Placental epithelial cell (primary cell): ENCODE data around the gene MUC5B. TPM values are rescaled to one million over a fixed set of nuclear protein-coding genes. Genes with fewer than 3 reads are reported as not detected.

ENCODE experiments used
- small RNA-seq: library from RNA; depleted of rRNA; stranded (forward); fragments of <200 nt; gene quantifications from one replicate; pipeline ENCODE3, GENCODE V24; 2012
- total RNA-seq: library from RNA; depleted of rRNA; stranded (reverse); fragments of >200 nt; gene quantifications from 2 replicates; pipeline ENCODE4 v1.2.3, GENCODE V29; 2012

The MUC5B gene, protein sequence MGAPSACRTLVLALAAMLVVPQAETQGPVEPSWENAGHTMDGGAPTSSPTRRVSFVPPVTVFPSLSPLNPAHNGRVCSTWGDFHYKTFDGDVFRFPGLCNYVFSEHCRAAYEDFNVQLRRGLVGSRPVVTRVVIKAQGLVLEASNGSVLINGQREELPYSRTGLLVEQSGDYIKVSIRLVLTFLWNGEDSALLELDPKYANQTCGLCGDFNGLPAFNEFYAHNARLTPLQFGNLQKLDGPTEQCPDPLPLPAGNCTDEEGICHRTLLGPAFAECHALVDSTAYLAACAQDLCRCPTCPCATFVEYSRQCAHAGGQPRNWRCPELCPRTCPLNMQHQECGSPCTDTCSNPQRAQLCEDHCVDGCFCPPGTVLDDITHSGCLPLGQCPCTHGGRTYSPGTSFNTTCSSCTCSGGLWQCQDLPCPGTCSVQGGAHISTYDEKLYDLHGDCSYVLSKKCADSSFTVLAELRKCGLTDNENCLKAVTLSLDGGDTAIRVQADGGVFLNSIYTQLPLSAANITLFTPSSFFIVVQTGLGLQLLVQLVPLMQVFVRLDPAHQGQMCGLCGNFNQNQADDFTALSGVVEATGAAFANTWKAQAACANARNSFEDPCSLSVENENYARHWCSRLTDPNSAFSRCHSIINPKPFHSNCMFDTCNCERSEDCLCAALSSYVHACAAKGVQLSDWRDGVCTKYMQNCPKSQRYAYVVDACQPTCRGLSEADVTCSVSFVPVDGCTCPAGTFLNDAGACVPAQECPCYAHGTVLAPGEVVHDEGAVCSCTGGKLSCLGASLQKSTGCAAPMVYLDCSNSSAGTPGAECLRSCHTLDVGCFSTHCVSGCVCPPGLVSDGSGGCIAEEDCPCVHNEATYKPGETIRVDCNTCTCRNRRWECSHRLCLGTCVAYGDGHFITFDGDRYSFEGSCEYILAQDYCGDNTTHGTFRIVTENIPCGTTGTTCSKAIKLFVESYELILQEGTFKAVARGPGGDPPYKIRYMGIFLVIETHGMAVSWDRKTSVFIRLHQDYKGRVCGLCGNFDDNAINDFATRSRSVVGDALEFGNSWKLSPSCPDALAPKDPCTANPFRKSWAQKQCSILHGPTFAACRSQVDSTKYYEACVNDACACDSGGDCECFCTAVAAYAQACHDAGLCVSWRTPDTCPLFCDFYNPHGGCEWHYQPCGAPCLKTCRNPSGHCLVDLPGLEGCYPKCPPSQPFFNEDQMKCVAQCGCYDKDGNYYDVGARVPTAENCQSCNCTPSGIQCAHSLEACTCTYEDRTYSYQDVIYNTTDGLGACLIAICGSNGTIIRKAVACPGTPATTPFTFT (N-terminal part only)
- under 0.01 TPM in 1 of 2 replicates, not detected in the other for total RNA-seq

DNA sequence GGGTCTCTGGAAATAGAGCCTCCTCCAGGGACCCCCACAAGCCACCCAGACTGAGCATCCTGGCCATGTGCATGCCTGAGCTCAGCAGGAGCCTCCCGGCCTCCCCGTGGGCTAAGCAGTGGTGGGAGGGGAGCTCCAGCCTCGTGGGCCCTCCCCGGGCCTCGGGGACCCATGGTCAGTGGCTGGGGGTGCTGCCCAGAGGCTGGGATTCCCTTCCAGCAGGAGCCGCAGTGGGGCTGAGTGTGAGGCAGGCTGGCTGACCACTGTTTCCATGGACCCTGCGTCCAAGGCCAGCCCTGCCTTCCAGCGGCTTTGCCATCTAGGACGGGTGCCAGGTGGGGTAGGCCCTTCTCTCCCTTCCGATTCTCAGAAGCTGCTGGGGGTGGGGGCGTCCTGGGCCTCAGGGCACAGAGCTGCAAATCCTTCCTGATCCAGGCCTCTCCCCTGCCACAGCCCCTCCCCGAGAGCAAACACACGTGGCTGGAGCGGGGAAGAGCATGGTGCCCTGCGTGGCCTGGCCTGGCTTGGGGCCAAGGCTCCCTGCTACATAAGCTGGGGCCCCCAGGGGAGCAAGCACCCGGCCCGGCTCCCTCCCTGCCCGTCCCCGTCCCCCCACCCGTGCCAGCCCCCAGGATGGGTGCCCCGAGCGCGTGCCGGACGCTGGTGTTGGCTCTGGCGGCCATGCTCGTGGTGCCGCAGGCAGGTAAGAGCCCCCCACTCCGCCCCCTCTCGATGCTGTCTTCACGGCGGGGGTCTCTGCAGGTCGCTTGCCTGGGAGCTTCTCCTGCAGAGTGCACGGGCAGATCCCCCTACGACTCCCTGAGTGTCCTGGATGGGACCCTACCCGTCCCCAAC, at the start of gene MUC5B:
Gene MUC5B (plus strand): TSS at position 576 of the 855 bp plus-strand sequence. CDS start 58 bp downstream, at position 634.

DNA sequence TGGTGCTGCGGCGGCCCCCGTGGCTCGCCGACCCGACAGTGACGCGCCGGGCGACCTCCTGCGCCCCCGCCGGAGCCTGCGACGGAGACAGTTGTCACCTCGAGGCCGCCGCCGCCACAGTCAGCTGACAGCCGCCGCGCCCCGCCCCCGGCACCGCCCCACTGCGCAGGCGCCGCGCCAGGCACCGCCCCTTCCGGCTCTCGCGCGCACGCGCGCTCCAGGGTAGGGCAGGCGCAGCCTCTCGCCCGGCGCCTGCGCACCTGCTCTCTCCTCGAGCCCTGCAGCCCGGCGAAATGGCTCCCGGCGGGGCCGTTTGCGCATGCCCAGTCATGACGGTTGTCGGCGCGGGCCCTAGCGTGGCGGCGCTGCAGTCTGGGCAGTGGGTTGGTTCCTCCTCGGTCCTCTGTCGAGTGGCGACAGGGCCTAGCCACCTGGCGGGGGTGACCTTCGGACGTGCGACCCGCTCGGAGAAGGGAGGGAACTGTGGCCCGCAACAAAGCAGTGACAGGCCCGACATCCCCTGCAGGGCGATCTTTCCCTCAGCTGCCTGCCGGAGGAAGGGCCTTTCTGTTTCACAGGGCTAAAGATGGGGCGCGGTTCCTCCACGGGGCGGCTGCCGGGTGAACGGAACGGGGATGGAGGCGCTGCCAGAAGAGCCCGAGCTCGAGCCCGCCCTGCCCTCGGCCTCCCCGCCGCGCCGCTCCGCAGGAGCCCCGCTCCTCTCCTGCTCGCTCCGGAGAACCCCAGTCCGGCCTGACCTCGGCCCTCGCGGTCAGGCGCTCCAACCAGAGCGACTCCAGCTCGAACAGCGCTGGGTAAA, 86.8 kb downstream of the MUC5B start, which contains the start of gene TOLLIP:
Gene TOLLIP (minus strand): TSS at position 135 of the 820 bp plus-strand sequence. CDS start 134 bp downstream, at position 1.

Small RNA genes within 50 kb of the gene (small RNA-seq; reads per million reads assigned to genes)
- gene MIR6744: not detected

Other genes with a start within 250 kb of the MUC5B start
- not detected in 2 replicates for gene MUC6, start 186.3 kb upstream of the MUC5B start, total RNA-seq
- gene MUC2, start 148.2 kb upstream of the MUC5B start, total RNA-seq: not detected in 2 replicates
- gene MUC5AC, start 65.1 kb upstream of the MUC5B start, total RNA-seq: under 0.01 TPM in 1 of 2 replicates, not detected in the other
- gene TOLLIP, start 86.6 kb downstream of the MUC5B start, total RNA-seq: 22.4 and 30.2 TPM in 2 replicates
- gene BRSK2, start 166.9 kb downstream of the MUC5B start, total RNA-seq: 0.11 and 0.39 TPM in 2 replicates